GM18505 (cell line): ENCODE results near the gene MAGED4B.
"Not testable (repeated sequence)": the region's sequence is repeated elsewhere in the genome, so short reads cannot be mapped to it uniquely, and the experiment has no call there.

Experiments used
- ATAC-seq: cut with Tn5 transposase; IDR thresholded peaks from one replicate; pipeline ENCODE4 v1.9.1; 2021; ENCODE audit not compliant: unreplicated experiment
- POLR2A ChIP-seq: IDR thresholded peaks from 4 replicates; pipeline ENCODE4 v1.6.1; 2011; ENCODE audit warnings: borderline replicate concordance; ENCODE audit not compliant: insufficient read depth, insufficient read length; ENCODE audit errors: extremely low read depth

MAGED4B gene, protein sequence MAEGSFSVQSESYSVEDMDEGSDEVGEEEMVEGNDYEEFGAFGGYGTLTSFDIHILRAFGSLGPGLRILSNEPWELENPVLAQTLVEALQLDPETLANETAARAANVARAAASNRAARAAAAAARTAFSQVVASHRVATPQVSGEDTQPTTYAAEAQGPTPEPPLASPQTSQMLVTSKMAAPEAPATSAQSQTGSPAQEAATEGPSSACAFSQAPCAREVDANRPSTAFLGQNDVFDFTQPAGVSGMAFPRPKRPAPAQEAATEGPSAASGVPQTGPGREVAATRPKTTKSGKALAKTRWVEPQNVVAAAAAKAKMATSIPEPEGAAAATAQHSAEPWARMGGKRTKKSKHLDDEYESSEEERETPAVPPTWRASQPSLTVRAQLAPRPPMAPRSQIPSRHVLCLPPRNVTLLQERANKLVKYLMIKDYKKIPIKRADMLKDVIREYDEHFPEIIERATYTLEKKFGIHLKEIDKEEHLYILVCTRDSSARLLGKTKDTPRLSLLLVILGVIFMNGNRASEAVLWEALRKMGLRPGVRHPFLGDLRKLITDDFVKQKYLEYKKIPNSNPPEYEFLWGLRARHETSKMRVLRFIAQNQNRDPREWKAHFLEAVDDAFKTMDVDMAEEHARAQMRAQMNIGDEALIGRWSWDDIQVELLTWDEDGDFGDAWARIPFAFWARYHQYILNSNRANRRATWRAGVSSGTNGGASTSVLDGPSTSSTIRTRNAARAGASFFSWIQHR

GRCh38 chrX:52068666-52069640 lies at the start of gene MAGED4B:
Gene MAGED4B (minus strand): TSS chrX:52069183. CDS start chrX:52068172, 1,011 bp downstream.
- not testable (repeated sequence) for ATAC-seq

GRCh38 chrX:52118262-52118661 lies 49.3 kb upstream of the MAGED4B start:
- no peak for ATAC-seq
- no peak for TF ChIP-seq POLR2A

DNA sequence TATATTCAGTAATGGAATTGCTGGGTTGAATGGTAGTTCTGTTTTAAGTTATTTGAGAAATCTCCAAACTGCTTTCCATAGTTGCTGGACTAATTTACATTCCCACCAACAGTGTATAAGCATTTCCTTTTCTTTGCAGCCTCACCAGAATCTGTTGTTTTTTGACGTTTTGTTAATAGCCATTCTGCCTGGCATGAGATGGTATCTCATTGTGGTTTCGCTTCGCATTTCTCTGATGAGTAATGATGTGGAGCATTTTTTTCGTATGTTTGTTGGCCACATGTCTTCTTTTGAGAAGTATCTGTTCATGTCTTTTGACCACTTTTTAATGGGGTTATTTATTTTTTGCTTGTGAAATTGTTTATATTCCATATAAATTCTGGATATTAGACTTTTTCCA lies 13.6 kb upstream of the MAGED4B start:
- no peak for ATAC-seq
- no peak for TF ChIP-seq POLR2A

GRCh38 chrX:52078131-52078530 lies 9.1 kb upstream of the MAGED4B start:
- no peak for ATAC-seq
- no peak for TF ChIP-seq POLR2A

DNA sequence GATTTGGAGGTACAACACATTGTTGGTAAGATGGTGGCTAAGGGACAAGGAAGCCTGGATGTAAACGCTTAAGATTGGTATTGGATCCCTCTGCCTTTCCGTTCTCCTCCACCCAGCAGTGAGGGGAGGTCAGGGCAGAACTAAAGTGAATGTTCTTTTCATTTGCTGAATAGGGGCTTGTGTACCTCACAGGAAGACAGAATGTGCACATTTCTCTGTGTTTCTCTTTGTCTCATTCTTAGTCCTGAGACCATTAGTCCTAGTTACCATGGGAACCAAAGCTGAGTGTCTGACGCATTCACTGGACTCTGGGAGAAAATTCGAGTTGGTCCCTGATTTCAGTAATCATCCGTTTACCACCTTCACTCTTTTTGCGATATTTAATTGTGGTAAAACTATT lies 26.7 kb downstream of the MAGED4B start:
- not testable (repeated sequence) for ATAC-seq

GRCh38 chrX:52034211-52034610 lies 34.8 kb downstream of the MAGED4B start:
- no peak for ATAC-seq
- no peak for TF ChIP-seq POLR2A

- no peak for TF ChIP-seq POLR2A
- ATAC-seq = no peak
These were observed 37.6 kb downstream of the MAGED4B start for GRCh38 chrX:52031371-52031770.

- ATAC-seq = no peak
These were observed 53.2 kb downstream of the MAGED4B start for GRCh38 chrX:52015794-52016193.

More at GRCh38 chrX:52015794-52016193, 53.2 kb downstream of the MAGED4B start:
- TF ChIP-seq POLR2A = no peak
